WERI-Rb-1 (cell line): Measurements from ENCODE around the gene STRIT1.
"Not testable (repeated sequence)": the region's sequence is repeated elsewhere in the genome, so short reads cannot be mapped to it uniquely, and the experiment has no call there.

Experiments used
- DNase-seq: peaks from one replicate; pipeline ENCODE4 v3.0.0-alpha.2; 2020
- H3K27ac ChIP-seq: fragments of 250-450 bp; sonication (Bioruptor Pico); 2 replicates; pipeline ENCODE4 v1.5.1; 2020; ENCODE audit warnings: mild to moderate bottlenecking, moderate library complexity
- H3K27me3 ChIP-seq: fragments of 250-450 bp; sonication (Bioruptor Pico); 2 replicates; pipeline ENCODE4 v1.5.1; 2021; ENCODE audit warnings: mild to moderate bottlenecking, low read depth, moderate library complexity; ENCODE audit not compliant: insufficient read depth, severe bottlenecking
- H3K36me3 ChIP-seq: fragments of 250-450 bp; sonication (Bioruptor Pico); 2 replicates; pipeline ENCODE4 v1.5.1; 2020; ENCODE audit warnings: mild to moderate bottlenecking, moderate library complexity
- H3K4me3 ChIP-seq: 2 replicates; pipeline ENCODE4 v1.5.1; 2011; ENCODE audit warnings: low read depth, mild to moderate bottlenecking, control low read depth, low read length
- H3K9me3 ChIP-seq: fragments of 250-450 bp; sonication (Bioruptor Pico); 2 replicates; pipeline ENCODE4 v1.5.1; 2021; ENCODE audit warnings: mild to moderate bottlenecking, moderate library complexity; ENCODE audit not compliant: severe bottlenecking
- TF ChIP-seq, protein P1 (sequence below): IDR thresholded peaks from 2 replicates; pipeline ENCODE4 v1.5.1; 2011; ENCODE audit warnings: low read depth, mild to moderate bottlenecking, control low read depth, inconsistent platforms, low read length

Gene STRIT1

DNA sequence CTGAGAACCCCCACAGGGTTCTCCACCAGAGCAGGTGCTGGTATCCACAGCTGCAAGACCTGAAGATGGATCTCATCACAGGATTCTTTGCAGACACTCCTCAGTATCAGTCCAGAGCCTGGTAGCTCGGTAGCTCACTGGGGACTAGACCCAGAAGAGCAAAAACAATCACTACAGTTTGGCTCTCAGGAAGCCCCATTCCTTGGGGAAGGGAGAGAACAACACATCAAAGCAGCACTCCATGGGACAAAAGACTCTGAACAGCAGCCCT lies 22.2 kb downstream of the STRIT1 start:
- H3K27me3 ChIP-seq = no peaks in the 10 kb centered on the region
- no peaks in the 10 kb centered on the region for H3K9me3 ChIP-seq
- H3K27ac ChIP-seq = no peak overlapping the region
- no peak overlapping the region for H3K4me3 ChIP-seq
- H3K36me3 ChIP-seq = no peaks in the 10 kb centered on the region
- DNase-seq = no peak
- TF ChIP-seq, protein P1, sequence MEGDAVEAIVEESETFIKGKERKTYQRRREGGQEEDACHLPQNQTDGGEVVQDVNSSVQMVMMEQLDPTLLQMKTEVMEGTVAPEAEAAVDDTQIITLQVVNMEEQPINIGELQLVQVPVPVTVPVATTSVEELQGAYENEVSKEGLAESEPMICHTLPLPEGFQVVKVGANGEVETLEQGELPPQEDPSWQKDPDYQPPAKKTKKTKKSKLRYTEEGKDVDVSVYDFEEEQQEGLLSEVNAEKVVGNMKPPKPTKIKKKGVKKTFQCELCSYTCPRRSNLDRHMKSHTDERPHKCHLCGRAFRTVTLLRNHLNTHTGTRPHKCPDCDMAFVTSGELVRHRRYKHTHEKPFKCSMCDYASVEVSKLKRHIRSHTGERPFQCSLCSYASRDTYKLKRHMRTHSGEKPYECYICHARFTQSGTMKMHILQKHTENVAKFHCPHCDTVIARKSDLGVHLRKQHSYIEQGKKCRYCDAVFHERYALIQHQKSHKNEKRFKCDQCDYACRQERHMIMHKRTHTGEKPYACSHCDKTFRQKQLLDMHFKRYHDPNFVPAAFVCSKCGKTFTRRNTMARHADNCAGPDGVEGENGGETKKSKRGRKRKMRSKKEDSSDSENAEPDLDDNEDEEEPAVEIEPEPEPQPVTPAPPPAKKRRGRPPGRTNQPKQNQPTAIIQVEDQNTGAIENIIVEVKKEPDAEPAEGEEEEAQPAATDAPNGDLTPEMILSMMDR = no peak

DNA sequence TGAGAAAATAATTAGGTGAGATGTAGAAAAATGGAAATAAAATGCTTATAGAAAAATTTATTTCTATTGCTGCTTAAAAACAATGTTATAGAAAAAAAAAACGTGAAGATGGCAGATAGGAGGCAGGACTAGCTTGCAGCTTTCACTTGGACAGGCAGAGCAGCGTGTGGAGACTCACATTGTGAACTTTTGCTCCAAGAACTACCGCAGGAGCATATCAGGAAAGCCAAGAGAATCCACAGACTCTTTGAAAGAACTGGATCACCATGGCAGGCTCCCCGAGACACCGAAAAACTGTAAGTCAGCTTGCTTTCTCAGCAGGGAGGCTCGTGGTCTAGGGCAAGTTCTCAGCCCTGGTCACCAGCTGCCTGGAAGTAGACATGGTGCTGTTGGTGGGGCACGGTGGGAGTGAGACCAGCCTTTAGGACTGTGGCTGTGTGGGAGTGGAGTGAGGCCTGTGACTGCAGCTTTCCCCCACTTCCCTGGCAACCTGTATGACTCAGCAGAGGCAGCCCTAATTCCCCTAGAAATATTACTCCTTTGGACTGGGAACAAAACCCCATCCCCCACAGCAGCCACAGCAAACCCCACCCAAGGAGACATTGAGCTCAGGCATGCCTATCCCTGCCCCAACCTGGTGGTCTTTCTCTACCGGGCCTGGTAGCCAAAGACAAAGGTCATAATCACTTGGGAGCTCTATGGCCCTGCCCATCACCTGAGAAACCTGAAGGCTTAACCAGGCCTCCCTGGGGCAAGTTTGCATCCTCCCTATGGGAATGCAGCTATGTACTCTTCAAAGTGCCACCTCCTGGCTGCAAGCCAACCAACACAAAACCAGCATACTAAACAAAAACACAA lies 22.8 kb downstream of the STRIT1 start:
- Histone ChIP-seq H3K36me3 (no peaks in the 10 kb centered on the region), H3K27me3 (no peaks in the 10 kb centered on the region), H3K4me3 (no peak overlapping the region), H3K27ac (no peak overlapping the region), H3K9me3 (no peaks in the 10 kb centered on the region)
- no peak for DNase-seq
- TF ChIP-seq, protein P1 = no peak

- TF ChIP-seq, protein P1 = no peak
- DNase-seq = no peak
- Histone ChIP-seq H3K4me3 (no peak overlapping the region), H3K9me3 (no peaks in the 10 kb centered on the region), H3K27ac (no peak overlapping the region), H3K36me3 (no peaks in the 10 kb centered on the region), H3K27me3 (no peaks in the 10 kb centered on the region)
These were observed 23.4 kb downstream of the STRIT1 start for GRCh38 chr3:155270063-155270462.

DNA sequence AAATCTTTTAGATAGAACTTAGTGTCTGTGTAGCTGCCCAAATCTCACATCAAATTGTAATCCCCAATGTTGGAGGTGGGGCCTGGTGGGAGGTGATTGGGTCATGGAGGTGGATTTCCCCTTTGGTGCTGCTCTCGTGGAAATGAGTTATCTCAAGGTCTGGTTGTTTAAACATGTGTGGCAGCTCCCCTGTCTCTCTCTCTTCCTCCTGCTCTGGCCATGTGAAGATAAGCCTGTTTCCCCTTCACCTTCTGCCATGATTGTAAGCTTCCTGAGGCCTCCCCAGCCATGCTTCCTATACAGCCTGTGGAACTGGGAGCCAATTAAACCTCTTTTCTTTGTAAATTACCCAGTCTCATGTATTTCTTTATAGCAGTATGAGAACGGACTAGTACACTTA lies 30.6 kb downstream of the STRIT1 start:
- not testable (repeated sequence) for H3K4me3 ChIP-seq, H3K27me3 ChIP-seq, H3K9me3 ChIP-seq, DNase-seq, H3K27ac ChIP-seq, H3K36me3 ChIP-seq

DNA sequence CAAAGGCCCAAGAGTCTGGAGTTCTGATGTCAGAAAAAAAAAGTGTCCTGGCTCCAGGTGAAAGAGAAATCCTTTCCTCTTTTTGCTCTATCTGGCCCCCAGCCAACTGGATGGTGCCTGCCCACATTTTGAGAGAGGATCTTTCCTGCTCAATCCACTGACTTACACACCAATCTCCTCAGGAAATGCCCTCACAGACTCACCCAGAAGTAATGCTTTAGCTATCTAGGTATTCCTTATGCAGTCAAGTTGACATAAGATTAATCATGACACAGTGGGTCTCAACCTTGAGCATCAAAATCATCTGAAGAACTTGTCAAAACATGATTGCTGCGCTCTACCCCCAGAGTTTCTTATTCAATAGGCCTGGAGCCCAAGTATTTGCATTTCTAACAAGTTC lies 31.2 kb downstream of the STRIT1 start:
- no peaks in the 10 kb centered on the region for H3K9me3 ChIP-seq
- H3K27me3 ChIP-seq = no peaks in the 10 kb centered on the region
- H3K4me3 ChIP-seq = no peak overlapping the region
- DNase-seq = no peak
- TF ChIP-seq, protein P1 = no peak
- no peaks in the 10 kb centered on the region for H3K36me3 ChIP-seq
- no peak overlapping the region for H3K27ac ChIP-seq

DNA sequence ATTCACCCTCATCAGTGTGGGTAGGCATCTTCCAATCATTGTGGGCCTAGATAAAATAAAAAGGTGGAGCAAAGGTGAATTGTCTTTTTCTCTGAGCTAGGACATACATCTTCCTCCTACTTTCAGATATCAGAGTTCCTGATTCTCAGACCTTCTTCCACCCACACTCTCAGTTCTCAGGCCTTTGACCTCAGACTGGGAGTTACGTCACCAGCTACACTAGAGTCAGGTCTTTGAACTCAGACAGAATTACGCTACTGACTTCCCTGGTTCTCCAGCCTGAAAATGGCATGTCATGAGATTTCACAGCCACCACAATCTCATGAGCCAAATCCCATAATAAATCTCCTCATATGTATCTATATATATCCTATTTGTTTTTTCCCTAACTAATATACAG lies 39.0 kb downstream of the STRIT1 start:
- Histone ChIP-seq H3K4me3 (no peak overlapping the region), H3K36me3 (no peaks in the 10 kb centered on the region), H3K27me3 (no peaks in the 10 kb centered on the region), H3K9me3 (peaks cover 3% of the 10 kb centered on the region), H3K27ac (no peak overlapping the region)
- DNase-seq = no peak
- TF ChIP-seq, protein P1 = no peak
